Mesendoderm (in vitro differentiated cells): ENCODE measurements around the gene SLC37A3.
"Not testable (repeated sequence)": the region's sequence is repeated elsewhere in the genome, so short reads cannot be mapped to it uniquely, and the experiment has no call there.

Source experiments
- DNase-seq: peaks from one replicate; pipeline ENCODE4 v3.0.0; 2013
- H2AK5ac ChIP-seq: 2 replicates; pipeline ENCODE4 v1.6.1; 2013; ENCODE audit warnings: low read length, inconsistent platforms
- H2BK120ac ChIP-seq: 2 replicates; pipeline ENCODE4 v1.6.1; 2013; ENCODE audit warnings: low read depth, mild to moderate bottlenecking, low read length, moderate library complexity, mixed read lengths
- H2BK15ac ChIP-seq: replicated peaks from 2 replicates; pipeline ENCODE4 v1.6.1; 2013; ENCODE audit warnings: low read depth, mild to moderate bottlenecking, moderate library complexity
- H2BK5ac ChIP-seq: 2 replicates; pipeline ENCODE4 v1.6.1; 2013; ENCODE audit warnings: low read length, inconsistent platforms
- H3K18ac ChIP-seq: 2 replicates; pipeline ENCODE4 v1.6.1; 2013; ENCODE audit warnings: mild to moderate bottlenecking, low read length, mixed read lengths
- H3K23ac ChIP-seq: one replicate; pipeline ENCODE4 v1.6.1; 2013; ENCODE audit warnings: low read length
- H3K27ac ChIP-seq: 2 replicates; pipeline ENCODE4 v1.5.1; 2013; ENCODE audit warnings: low read depth, mild to moderate bottlenecking, inconsistent platforms, low read length, moderate library complexity
- H3K27me3 ChIP-seq: 2 replicates; pipeline ENCODE4 v1.6.1; 2013; ENCODE audit warnings: low read length, control low read depth, mild to moderate bottlenecking, inconsistent platforms; ENCODE audit not compliant: insufficient read depth, poor library complexity
- H3K36me3 ChIP-seq: 2 replicates; pipeline ENCODE4 v1.6.1; 2013; ENCODE audit warnings: low read length, inconsistent platforms; ENCODE audit not compliant: control insufficient read depth, insufficient read depth
- H3K4ac ChIP-seq: one replicate; pipeline ENCODE4 v1.6.1; 2013; ENCODE audit warnings: low read depth, mild to moderate bottlenecking, low read length, moderate library complexity
- H3K4me1 ChIP-seq: 2 replicates; pipeline ENCODE4 v1.6.1; 2013; ENCODE audit warnings: low read depth, low read length, inconsistent platforms; ENCODE audit not compliant: control insufficient read depth
- H3K4me2 ChIP-seq: 2 replicates; pipeline ENCODE4 v1.6.1; 2013; ENCODE audit warnings: low read length
- H3K4me3 ChIP-seq: 2 replicates; pipeline ENCODE4 v1.5.1; 2013; ENCODE audit warnings: mild to moderate bottlenecking, low read length
- H3K56ac ChIP-seq: one replicate; pipeline ENCODE4 v1.6.1; 2013; ENCODE audit warnings: low read length
- H3K79me1 ChIP-seq: 2 replicates; pipeline ENCODE4 v1.6.1; 2013; ENCODE audit warnings: low read length, inconsistent platforms
- H3K79me2 ChIP-seq: 2 replicates; pipeline ENCODE4 v1.6.1; 2013; ENCODE audit warnings: mild to moderate bottlenecking, low read length; ENCODE audit not compliant: control insufficient read depth, insufficient read depth
- H3K9ac ChIP-seq: 2 replicates; pipeline ENCODE4 v1.6.1; 2013; ENCODE audit warnings: low read length, inconsistent platforms
- H4K5ac ChIP-seq: one replicate; pipeline ENCODE4 v1.6.1; 2013; ENCODE audit warnings: low read length
- H4K8ac ChIP-seq: one replicate; pipeline ENCODE4 v1.6.1; 2013; ENCODE audit warnings: low read depth, mild to moderate bottlenecking, control low read depth, low read length, moderate library complexity
- WGBS: extraction: QIAGEN DNeasy Blood & Tissue Kit; methylation state at CpG from one replicate; pipeline ENCODE4 v1.1.7; 2013; ENCODE audit warnings: low lambda C conversion rate, missing lambda C conversion rate; ENCODE audit not compliant: insufficient coverage; ENCODE audit errors: extremely low coverage; 5-methylcytosine and 5-hydroxymethylcytosine counted together

Gene SLC37A3

DNA sequence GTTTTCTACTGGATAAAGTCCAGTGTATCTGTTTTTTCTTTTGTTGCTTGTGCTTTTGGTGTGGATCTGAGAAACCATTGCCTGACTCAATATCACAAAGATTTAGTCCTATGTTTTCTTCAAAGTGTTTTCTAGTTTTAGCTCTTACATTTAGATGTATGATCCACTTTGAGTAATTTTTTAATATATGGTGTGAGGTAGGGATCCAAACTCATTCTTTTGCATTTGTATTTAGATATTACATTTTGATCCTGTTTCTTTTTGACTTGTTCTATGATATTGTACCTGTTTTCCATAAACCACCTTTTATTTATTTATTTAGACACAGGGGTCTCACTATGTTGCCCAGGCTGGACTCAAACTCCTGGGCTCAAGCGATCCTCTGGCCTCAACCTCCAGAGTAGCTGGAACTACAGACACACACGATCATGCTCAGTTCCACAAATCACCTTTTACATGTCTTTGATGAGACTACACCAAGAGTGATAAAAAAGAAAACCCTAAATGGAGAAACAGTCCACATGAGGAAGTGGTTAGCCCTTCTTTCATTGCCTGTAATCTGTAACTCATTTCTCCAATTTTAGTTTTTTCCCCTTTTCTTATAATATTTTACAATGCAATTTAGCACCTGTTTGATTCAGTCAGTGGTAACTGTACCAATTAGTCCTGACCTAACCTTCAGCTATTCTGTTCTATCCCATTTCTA lies 86.0 kb downstream of the SLC37A3 start:
- DNase-seq = no peak
- H3K23ac ChIP-seq = no peak overlapping the region
- no peak overlapping the region for H3K27ac ChIP-seq
- H3K56ac ChIP-seq = no peak overlapping the region
- no peaks in the 10 kb centered on the region for H3K27me3 ChIP-seq
- H4K8ac ChIP-seq = no peak overlapping the region
- WGBS = no CpG with 5 or more reads among the region's 2 CpGs
- H2BK120ac ChIP-seq = no peak overlapping the region
- no peaks in the 10 kb centered on the region for H3K79me1 ChIP-seq
- no peak overlapping the region for H2AK5ac ChIP-seq
- H2BK15ac ChIP-seq = no peak overlapping the region
- H3K4me1 ChIP-seq = no peaks in the 10 kb centered on the region
- no peak overlapping the region for H4K5ac ChIP-seq
- no peaks in the 10 kb centered on the region for H3K36me3 ChIP-seq
- H3K9ac ChIP-seq = no peak overlapping the region
- no peak overlapping the region for H2BK5ac ChIP-seq
- H3K4ac ChIP-seq = no peak overlapping the region
- no peak overlapping the region for H3K18ac ChIP-seq
- no peak overlapping the region for H3K4me2 ChIP-seq
- H3K79me2 ChIP-seq = no peaks in the 10 kb centered on the region
- no peak overlapping the region for H3K4me3 ChIP-seq

- not testable (repeated sequence) for H3K4ac ChIP-seq, H3K23ac ChIP-seq, H3K4me2 ChIP-seq, H3K4me1 ChIP-seq, H2BK120ac ChIP-seq, H2BK5ac ChIP-seq, H3K4me3 ChIP-seq, H3K79me2 ChIP-seq, H4K5ac ChIP-seq, H3K27ac ChIP-seq, DNase-seq, H3K27me3 ChIP-seq, H3K18ac ChIP-seq, H3K36me3 ChIP-seq, H4K8ac ChIP-seq, H3K56ac ChIP-seq, H3K9ac ChIP-seq, H2AK5ac ChIP-seq, H2BK15ac ChIP-seq, H3K79me1 ChIP-seq
- no CpG with 5 or more reads among the region's 2 CpGs for WGBS
Measured at GRCh38 chr7:140311128-140311527, 87.2 kb downstream of the SLC37A3 start.

DNA sequence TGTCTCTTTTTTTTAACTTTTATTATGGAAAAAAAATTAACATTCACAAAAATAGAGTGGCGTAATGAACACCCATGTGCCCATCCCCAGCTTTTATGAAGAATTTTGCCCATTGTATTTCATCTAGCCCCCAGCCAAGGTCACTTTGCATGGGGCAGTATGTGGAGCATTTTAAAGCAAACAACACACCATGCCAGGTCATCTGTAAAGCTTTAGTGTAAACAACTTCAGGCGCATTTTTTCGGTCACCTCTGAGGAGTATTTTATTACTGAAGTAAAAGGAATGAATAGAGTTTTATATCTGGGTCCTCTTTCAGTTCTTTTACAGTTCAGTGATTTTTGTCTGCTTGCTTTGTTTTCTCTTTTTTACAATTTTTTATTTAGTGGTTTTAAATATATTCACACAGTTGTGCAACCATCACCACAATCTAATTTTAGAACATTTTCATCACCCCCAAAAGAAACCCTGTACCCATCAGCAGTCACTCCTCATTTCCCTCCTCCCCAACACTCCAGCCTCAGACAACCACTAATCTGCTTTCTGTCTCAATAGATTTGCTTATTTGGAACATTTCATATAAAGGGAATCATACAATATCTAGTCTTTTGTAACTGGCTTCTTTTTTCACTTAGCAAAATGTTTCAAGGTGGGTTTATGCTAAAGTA lies 87.9 kb downstream of the SLC37A3 start:
- no CpG with 5 or more reads among the region's 3 CpGs for WGBS

GRCh38 chr7:140308060-140308459 lies 90.3 kb downstream of the SLC37A3 start:
- Histone ChIP-seq H4K8ac (no peak overlapping the region), H3K23ac (no peak overlapping the region), H2BK120ac (no peak overlapping the region), H3K4me1 (no peaks in the 10 kb centered on the region), H3K9ac (no peak overlapping the region), H3K4me2 (no peak overlapping the region), H3K4me3 (no peak overlapping the region), H3K27ac (no peak overlapping the region), H2BK15ac (no peak overlapping the region), H2BK5ac (no peak overlapping the region), H2AK5ac (no peak overlapping the region), H3K4ac (no peak overlapping the region), H3K27me3 (no peaks in the 10 kb centered on the region), H4K5ac (no peak overlapping the region), H3K79me1 (no peaks in the 10 kb centered on the region), H3K56ac (no peak overlapping the region), H3K18ac (no peak overlapping the region), H3K36me3 (no peaks in the 10 kb centered on the region), H3K79me2 (no peaks in the 10 kb centered on the region)
- WGBS = no CpG with 5 or more reads among the region's 3 CpGs
- DNase-seq = no peak

More for the DNA sequence above, 87.9 kb downstream of the SLC37A3 start:
- Histone ChIP-seq H2BK15ac (no peak overlapping the region), H2BK120ac (no peak overlapping the region), H4K5ac (no peak overlapping the region), H3K4me3 (no peak overlapping the region), H3K36me3 (no peaks in the 10 kb centered on the region), H3K27ac (no peak overlapping the region), H4K8ac (no peak overlapping the region), H3K27me3 (no peaks in the 10 kb centered on the region), H3K56ac (no peak overlapping the region), H3K4ac (no peak overlapping the region), H3K79me2 (no peaks in the 10 kb centered on the region), H3K4me2 (no peak overlapping the region), H3K23ac (no peak overlapping the region), H3K4me1 (no peaks in the 10 kb centered on the region), H2BK5ac (no peak overlapping the region), H3K18ac (no peak overlapping the region), H3K9ac (no peak overlapping the region), H3K79me1 (no peaks in the 10 kb centered on the region), H2AK5ac (no peak overlapping the region)
- DNase-seq = no peak

DNA sequence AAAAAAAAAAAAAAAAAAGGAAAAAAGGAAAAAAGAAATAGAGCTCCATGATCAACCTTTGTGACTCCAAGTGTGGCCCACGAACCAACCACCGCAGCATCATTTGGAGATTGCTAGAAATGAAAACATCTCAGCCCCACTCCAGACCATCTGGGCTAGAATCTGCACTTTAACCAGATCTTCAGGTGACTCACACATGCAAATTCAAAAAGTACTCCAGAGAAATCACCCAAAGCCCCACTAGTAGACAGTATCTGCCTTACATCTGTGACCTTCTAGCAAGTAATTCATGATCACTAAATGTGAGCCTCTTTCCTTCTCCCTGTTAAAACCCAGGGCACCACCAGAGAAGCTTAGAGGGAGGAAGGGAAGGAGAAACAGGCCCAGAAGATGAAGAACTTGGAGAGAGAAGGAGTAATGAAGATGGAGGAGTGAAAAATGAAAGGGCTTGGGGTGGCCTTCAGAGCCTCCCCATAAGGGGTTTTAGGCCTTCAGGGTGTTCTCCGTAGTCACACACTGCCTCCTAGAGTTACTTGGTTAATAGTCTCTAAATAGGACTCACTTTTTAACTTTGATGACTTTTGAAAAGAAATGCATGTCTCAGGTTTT lies 94.0 kb downstream of the SLC37A3 start:
- DNase-seq = peak; percentile 55
- peak overlapping the region; percentile 17 for H3K56ac ChIP-seq
- H3K27me3 ChIP-seq = no peaks in the 10 kb centered on the region
- H2BK120ac ChIP-seq = no peak overlapping the region
- no peak overlapping the region for H2AK5ac ChIP-seq
- no peak overlapping the region for H3K23ac ChIP-seq
- H3K27ac ChIP-seq = no peak overlapping the region
- H4K8ac ChIP-seq = no peak overlapping the region
- H2BK15ac ChIP-seq = no peak overlapping the region
- no peak overlapping the region for H3K4me3 ChIP-seq
- no peaks in the 10 kb centered on the region for H3K36me3 ChIP-seq
- no CpG with 5 or more reads among the region's 3 CpGs for WGBS
- no peak overlapping the region for H3K4me2 ChIP-seq
- H4K5ac ChIP-seq = no peak overlapping the region
- no peak overlapping the region for H3K4ac ChIP-seq
- no peak overlapping the region for H2BK5ac ChIP-seq
- H3K4me1 ChIP-seq = no peaks in the 10 kb centered on the region
- H3K9ac ChIP-seq = no peak overlapping the region
- no peaks in the 10 kb centered on the region for H3K79me2 ChIP-seq
- no peaks in the 10 kb centered on the region for H3K79me1 ChIP-seq
- no peak overlapping the region for H3K18ac ChIP-seq
